Gastroesophageal sphincter (tissue), 4 donors: Measurements from ENCODE around the gene LRP11. TPM values are rescaled to one million over a fixed set of nuclear protein-coding genes. Genes with fewer than 3 reads are reported as not detected.
A peak's percentile ranks its signal among the peaks of the same experiment; 100 is the strongest.

ENCODE experiments used
- ATAC-seq: fragments of 150-250 bp; one replicate; pipeline ENCODE4 v1.9.1; 2016; ENCODE audit warnings: mild to moderate bottlenecking, moderate library complexity
- H3K27ac ChIP-seq, 4 donors: fragments of 200-600 bp; sonication (generic) in 3 of 4; 1 replicate in 3 of 4; 2 replicates in 1 of 4; pipeline ENCODE4 v1.5.1; 2016 to 2019
- H3K27me3 ChIP-seq: fragments of 200-600 bp; sonication (generic); one replicate; pipeline ENCODE4 v1.5.1; 2019
- H3K36me3 ChIP-seq, 2 donors: fragments of 200-600 bp; sonication (generic); one replicate each; pipeline ENCODE4 v1.5.1; 2019; ENCODE audit warnings: control low read depth in 1 of 2
- H3K4me1 ChIP-seq, 3 donors: fragments of 200-600 bp; sonication (generic); 1 replicate in 2 of 3; 2 replicates in 1 of 3; pipeline ENCODE4 v1.5.1; 2016 to 2019; ENCODE audit warnings: control low read depth in 2 of 3
- H3K4me3 ChIP-seq, 2 donors: fragments of 200-600 bp; sonication (generic); one replicate each; pipeline ENCODE4 v1.5.1; 2019; ENCODE audit warnings: mild to moderate bottlenecking in 1 of 2, moderate library complexity in 1 of 2
- H3K9me3 ChIP-seq, 3 donors: fragments of 200-600 bp; sonication (generic); one replicate each; pipeline ENCODE4 v1.5.1; 2017 to 2019; ENCODE audit warnings: control low read depth in 2 of 3
- EP300 ChIP-seq: sonication (generic); formaldehyde crosslinking; IDR thresholded peaks from one replicate; pipeline ENCODE4 v1.6.1; 2017; ENCODE audit warnings: antibody characterized with exemption, mild to moderate bottlenecking
- POLR2A ChIP-seq, 2 donors: fragments of 450-650 bp; IDR thresholded peaks; one replicate each; pipeline ENCODE4 v1.6.1; 2017; ENCODE audit warnings: antibody characterized with exemption in 2 of 2, mild to moderate bottlenecking in 2 of 2, moderate library complexity in 1 of 2
- POLR2AphosphoS5 ChIP-seq: sonication (generic); formaldehyde crosslinking; IDR thresholded peaks from one replicate; pipeline ENCODE4 v1.6.1; 2017; ENCODE audit warnings: antibody characterized with exemption
- WGBS, 2 donors: methylation state at CpG; one replicate each; pipeline ENCODE4 v1.1.5; 2018; ENCODE audit warnings: low coverage in 1 of 2; 5-methylcytosine and 5-hydroxymethylcytosine counted together
- total RNA-seq, 4 donors: library from RNA; depleted of rRNA; stranded (reverse); fragments of >200 nt; gene quantifications; one replicate each; pipeline ENCODE4 v1.1.0, GENCODE V29; 2016
- TF ChIP-seq, protein P1 (sequence below), 4 experiments: fragments of 200-600 bp in 2 of 4; fragments of 450-650 bp in 2 of 4; sonication (generic) in 1 of 4; IDR thresholded peaks; one replicate each; pipeline ENCODE4 v1.5.1; 2017 to 2019; ENCODE audit warnings: antibody characterized with exemption in 4 of 4, mild to moderate bottlenecking in 2 of 4, moderate library complexity in 2 of 4

The LRP11 gene
- total RNA-seq, 4 donors from 2014 or later, result 17.9 to 33.3 (median 29.6) TPM

GRCh38 chr6:149884617-149885016 lies 20.5 kb upstream of the LRP11 start:
- Histone ChIP-seq H3K4me3 (no peak overlapping the region), H3K9me3 (no peaks in the 10 kb centered on the region), H3K36me3 (no peaks in the 10 kb centered on the region), H3K4me1 (peaks cover 0 to 7% (median 0%) of the 10 kb centered on the region in 3 donors), H3K27me3 (no peaks in the 10 kb centered on the region), H3K27ac (no peak overlapping the region)
- TF ChIP-seq EP300 (no peak), POLR2AphosphoS5 (no peak), POLR2A (IDR thresholded peaks at IDR 0.05) (no peak)
- TF ChIP-seq, protein P1, sequence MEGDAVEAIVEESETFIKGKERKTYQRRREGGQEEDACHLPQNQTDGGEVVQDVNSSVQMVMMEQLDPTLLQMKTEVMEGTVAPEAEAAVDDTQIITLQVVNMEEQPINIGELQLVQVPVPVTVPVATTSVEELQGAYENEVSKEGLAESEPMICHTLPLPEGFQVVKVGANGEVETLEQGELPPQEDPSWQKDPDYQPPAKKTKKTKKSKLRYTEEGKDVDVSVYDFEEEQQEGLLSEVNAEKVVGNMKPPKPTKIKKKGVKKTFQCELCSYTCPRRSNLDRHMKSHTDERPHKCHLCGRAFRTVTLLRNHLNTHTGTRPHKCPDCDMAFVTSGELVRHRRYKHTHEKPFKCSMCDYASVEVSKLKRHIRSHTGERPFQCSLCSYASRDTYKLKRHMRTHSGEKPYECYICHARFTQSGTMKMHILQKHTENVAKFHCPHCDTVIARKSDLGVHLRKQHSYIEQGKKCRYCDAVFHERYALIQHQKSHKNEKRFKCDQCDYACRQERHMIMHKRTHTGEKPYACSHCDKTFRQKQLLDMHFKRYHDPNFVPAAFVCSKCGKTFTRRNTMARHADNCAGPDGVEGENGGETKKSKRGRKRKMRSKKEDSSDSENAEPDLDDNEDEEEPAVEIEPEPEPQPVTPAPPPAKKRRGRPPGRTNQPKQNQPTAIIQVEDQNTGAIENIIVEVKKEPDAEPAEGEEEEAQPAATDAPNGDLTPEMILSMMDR (IDR thresholded peaks at IDR 0.05), result no peak
- ATAC-seq, result no peak
- WGBS, 2 donors, result 62 to 75% methylated on average over 5 to 7 of the region's 7 CpGs

- Histone ChIP-seq H3K4me3 (no peak overlapping the region), H3K27ac (no peak overlapping the region), H3K4me1 (peaks cover 0 to 7% (median 0%) of the 10 kb centered on the region in 3 donors), H3K9me3 (no peaks in the 10 kb centered on the region), H3K27me3 (no peaks in the 10 kb centered on the region), H3K36me3 (no peaks in the 10 kb centered on the region)
- 55% methylated on average over 11 of the region's 11 CpGs; no CpG with 5 or more reads in 1 of the 2 donors for whole genome bisulfite sequencing, 2 donors
- ATAC-seq, result peak; percentile 65
- TF ChIP-seq POLR2A (IDR thresholded peaks at IDR 0.05) (no peak), EP300 (no peak), POLR2AphosphoS5 (no peak)
- TF ChIP-seq, protein P1 (IDR thresholded peaks at IDR 0.05), result no peak
Observed at GRCh38 chr6:149884215-149884614, 20.1 kb upstream of the LRP11 start.

- no peaks in the 10 kb centered on the region for H3K9me3 ChIP-seq
- 72 to 100% methylated on average over 1 to 2 of the region's 2 CpGs for WGBS, 2 donors
- no peak overlapping the region for H3K27ac ChIP-seq
Observed at GRCh38 chr6:149881860-149882259, 17.7 kb upstream of the LRP11 start.

GRCh38 chr6:149881066-149881766 lies 17.1 kb upstream of the LRP11 start:
- no peaks in the 10 kb centered on the region for H3K9me3 ChIP-seq
- H3K4me1 ChIP-seq, result peaks cover 0 to 7% (median 0%) of the 10 kb centered on the region in 3 donors
- TF ChIP-seq EP300 (no peak), POLR2A (IDR thresholded peaks at IDR 0.05) (no peak), POLR2AphosphoS5 (no peak)
- TF ChIP-seq, protein P1 (IDR thresholded peaks at IDR 0.05), result no peak
- ATAC-seq, result no peak
- WGBS, 2 donors, result no CpG with 5 or more reads among the region's 10 CpGs
- H3K27ac ChIP-seq, result no peak overlapping the region
- no peaks in the 10 kb centered on the region for H3K27me3 ChIP-seq
- H3K4me3 ChIP-seq, result no peak overlapping the region
- H3K36me3 ChIP-seq, result no peaks in the 10 kb centered on the region

More at GRCh38 chr6:149881860-149882259, 17.7 kb upstream of the LRP11 start:
- TF ChIP-seq POLR2A (IDR thresholded peaks at IDR 0.05), result no peak
- no peak for TF ChIP-seq EP300
- TF ChIP-seq, protein P1 (IDR thresholded peaks at IDR 0.05), result no peak
- TF ChIP-seq POLR2AphosphoS5, result no peak
- ATAC-seq, result no peak
- no peaks in the 10 kb centered on the region for H3K36me3 ChIP-seq
- H3K4me3 ChIP-seq, result no peak overlapping the region
- H3K4me1 ChIP-seq, result peaks cover 0 to 7% (median 0%) of the 10 kb centered on the region in 3 donors
- H3K27me3 ChIP-seq, result no peaks in the 10 kb centered on the region

DNA sequence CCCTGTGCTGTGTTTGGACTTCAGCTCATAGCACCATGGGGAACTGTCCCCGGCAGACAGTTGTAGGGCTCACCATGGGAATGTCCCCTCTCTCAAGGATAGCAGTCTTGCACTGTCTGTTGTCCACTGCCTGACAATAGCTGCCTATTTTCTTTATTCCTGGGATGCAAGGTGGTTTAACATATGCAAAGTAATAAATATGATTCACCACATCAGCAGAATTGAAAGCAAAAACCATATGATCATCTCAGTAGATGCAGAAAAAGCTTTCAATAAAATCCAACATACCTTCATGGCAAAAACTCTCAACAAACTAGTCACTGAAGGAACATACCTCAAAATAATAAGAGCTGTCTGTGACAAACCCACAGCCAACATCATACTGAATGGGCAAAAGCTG lies 13.5 kb upstream of the LRP11 start:
- TF ChIP-seq POLR2AphosphoS5 (no peak), POLR2A (IDR thresholded peaks at IDR 0.05) (no peak), EP300 (no peak)
- TF ChIP-seq, protein P1 (IDR thresholded peaks at IDR 0.05), result no peak
- no peak for ATAC-seq
- no CpG with 5 or more reads among the region's 1 CpG for WGBS, 2 donors
- no peaks in the 10 kb centered on the region for H3K9me3 ChIP-seq
- no peak overlapping the region for H3K27ac ChIP-seq
- no peaks in the 10 kb centered on the region for H3K27me3 ChIP-seq
- H3K36me3 ChIP-seq, result no peaks in the 10 kb centered on the region
- no peaks in the 10 kb centered on the region for H3K4me1 ChIP-seq
- no peak overlapping the region for H3K4me3 ChIP-seq
